Measurements from ENCODE around the gene DYSF. TPM values are rescaled to one million over a fixed set of nuclear protein-coding genes. Genes with fewer than 3 reads are reported as not detected.

Gene DYSF
- total RNA-seq, 1 experiment from 2014 or later = 0.89 TPM

- H3K36me3 ChIP-seq (ENCODE audit: control insufficient read depth in 1 of 2, insufficient read depth in 2 of 2, low read length in 2 of 2) = no peaks in the 10 kb centered on the region
- RAD21 ChIA-PET (ENCODE audit: low non-redundant PET in 1 of 2, low total read pairs in 2 of 2, uncharacterized antibody in 2 of 2, unreplicated experiment in 2 of 2) = interaction anchor here in 1 of 2 experiments (1.0 kb wide), 1 partner anchor 44 kb away, joined by 3 read pairs; no protein-coding TSS in a partner anchor
- ATAC-seq = peak; percentile 73
- H2AFZ ChIP-seq (ENCODE audit: low read depth, low read length, poor library complexity, severe bottlenecking) = peak overlapping the region; percentile 99
- no peaks in the 10 kb centered on the region for H3K9me2 ChIP-seq (ENCODE audit: insufficient read depth)
- no peaks in the 10 kb centered on the region for H3K9me3 ChIP-seq (ENCODE audit: control insufficient read depth in 1 of 2, insufficient read depth in 1 of 2, low read depth in 1 of 2, low read length in 2 of 2)
- H3K4me2 ChIP-seq (ENCODE audit: low read length) = peak overlapping the region; percentile 99
- intact Hi-C loops (cut with micrococcal nuclease) = no loop called here
- BruUV-seq (replicated peaks) = no TSS peak
- no peaks in the 10 kb centered on the region for H3K79me2 ChIP-seq (ENCODE audit: insufficient read depth, low read length)
- peak; percentile 25; the same call in 1 of the 2 replicates for TF ChIP-seq POLR2AphosphoS5 (IDR thresholded peaks at IDR 0.05; ENCODE audit: low read depth, low read length)
- TF ChIP-seq, protein P1, sequence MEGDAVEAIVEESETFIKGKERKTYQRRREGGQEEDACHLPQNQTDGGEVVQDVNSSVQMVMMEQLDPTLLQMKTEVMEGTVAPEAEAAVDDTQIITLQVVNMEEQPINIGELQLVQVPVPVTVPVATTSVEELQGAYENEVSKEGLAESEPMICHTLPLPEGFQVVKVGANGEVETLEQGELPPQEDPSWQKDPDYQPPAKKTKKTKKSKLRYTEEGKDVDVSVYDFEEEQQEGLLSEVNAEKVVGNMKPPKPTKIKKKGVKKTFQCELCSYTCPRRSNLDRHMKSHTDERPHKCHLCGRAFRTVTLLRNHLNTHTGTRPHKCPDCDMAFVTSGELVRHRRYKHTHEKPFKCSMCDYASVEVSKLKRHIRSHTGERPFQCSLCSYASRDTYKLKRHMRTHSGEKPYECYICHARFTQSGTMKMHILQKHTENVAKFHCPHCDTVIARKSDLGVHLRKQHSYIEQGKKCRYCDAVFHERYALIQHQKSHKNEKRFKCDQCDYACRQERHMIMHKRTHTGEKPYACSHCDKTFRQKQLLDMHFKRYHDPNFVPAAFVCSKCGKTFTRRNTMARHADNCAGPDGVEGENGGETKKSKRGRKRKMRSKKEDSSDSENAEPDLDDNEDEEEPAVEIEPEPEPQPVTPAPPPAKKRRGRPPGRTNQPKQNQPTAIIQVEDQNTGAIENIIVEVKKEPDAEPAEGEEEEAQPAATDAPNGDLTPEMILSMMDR (IDR thresholded peaks at IDR 0.05 in 2 of 3, conservative IDR thresholded peaks at IDR 0.05 in 1 of 3; ENCODE audit: borderline replicate concordance in 1 of 3, insufficient read depth in 1 of 3, low read depth in 2 of 3, low read length in 2 of 3) = no peak
- no peak for TF ChIP-seq ZBTB33 (IDR thresholded peaks at IDR 0.05; ENCODE audit: extremely low read depth, insufficient replicate concordance, low read length)
- no peak for TF ChIP-seq EZH2 (IDR thresholded peaks at IDR 0.05)
- no peak for TF ChIP-seq SRF (IDR thresholded peaks at IDR 0.05; ENCODE audit: low read depth)
- H3K4me3 ChIP-seq (replicated peaks in 1 of 2; ENCODE audit: low read depth in 1 of 2, low read length in 2 of 2) = peak overlapping the region; percentile 53 to 92
- CTCF ChIA-PET = no interaction called here
- POLR2A ChIA-PET = no interaction called here
- peaks cover 0 to 21% of the 10 kb centered on the region in 2 experiments; a peak in 3 of 4 replicates for H3K4me1 ChIP-seq (ENCODE audit: control insufficient read depth in 1 of 2, insufficient read depth in 2 of 2, low read length in 2 of 2)
- no peaks in the 10 kb centered on the region for H4K20me1 ChIP-seq (ENCODE audit: insufficient read depth)
- peaks cover 3% of the 10 kb centered on the region; the same call in 1 of the 2 replicates for H3K27me3 ChIP-seq (ENCODE audit: insufficient read depth, low read length)
- peak overlapping the region; percentile 68 for H3K9ac ChIP-seq (ENCODE audit: low read length)
- DNase-seq (ENCODE audit: low read depth, low spot score) = no peak
- no peak overlapping the region; the same call in 1 of the 2 replicates for H3K27ac ChIP-seq (ENCODE audit: low read depth, low read length)
These were observed 13.2 kb downstream of the DYSF start for GRCh38 chr2:71466301-71467179.
